ENCODE results near the gene CMTM1. TPM values are rescaled to one million over a fixed set of nuclear protein-coding genes. Genes with fewer than 3 reads are reported as not detected.

The CMTM1 gene
- polyA plus RNA-seq, 1 donor (not counting 4 experiments of a cell fraction or from before 2014, with no cell fraction given): 0.24 TPM

GRCh38 chr16:66618588-66619375 lies 52.5 kb downstream of the CMTM1 start:
- FAIRE-seq (peak; percentile 99), DNase-seq (ENCODE audit: low read depth, low spot score) (peak; percentile 88)
- peak overlapping the region; percentile 28 for H3K4me2 ChIP-seq (ENCODE audit: control insufficient read depth, extremely low read depth, insufficient read depth, low read depth, low read length)
- H3K27me3 ChIP-seq (ENCODE audit: control insufficient read depth, extremely low read depth, insufficient read depth, low read length): no peaks in the 10 kb centered on the region
- H3K4me3 ChIP-seq (ENCODE audit: control insufficient read depth in 2 of 3, extremely low read depth in 1 of 3, insufficient read depth in 2 of 3, low read depth in 1 of 3, low read length in 3 of 3): no peak overlapping the region
- TF ChIP-seq EZH2 (IDR thresholded peaks at IDR 0.05; ENCODE audit: low read length) (no peak), CTCF (optimal IDR thresholded peaks at IDR 0.05 in 1 of 3, IDR thresholded peaks at IDR 0.05 in 1 of 3, conservative IDR thresholded peaks at IDR 0.05 in 1 of 3; ENCODE audit: extremely low read depth in 1 of 3, insufficient read depth in 2 of 3, low read length in 3 of 3) (no peak)
- H2AFZ ChIP-seq (ENCODE audit: control insufficient read depth, low read length): no peak overlapping the region
- peak overlapping the region; percentile 35 for H3K9ac ChIP-seq (ENCODE audit: control insufficient read depth, extremely low read depth, insufficient read depth, low read length)
- peaks cover 24% of the 10 kb centered on the region for H3K4me1 ChIP-seq (ENCODE audit: control insufficient read depth, extremely low read depth, insufficient read depth, low read length)
- peak overlapping the region; percentile 56 for H3K27ac ChIP-seq (ENCODE audit: control insufficient read depth, insufficient read depth, low read length)
- no peaks in the 10 kb centered on the region for H3K9me1 ChIP-seq (ENCODE audit: control insufficient read depth, extremely low read depth, insufficient read depth, low read length)
- peaks cover 3 to 18% of the 10 kb centered on the region in 2 experiments for H3K36me3 ChIP-seq (ENCODE audit: control insufficient read depth in 2 of 2, extremely low read depth in 1 of 2, insufficient read depth in 2 of 2, low read length in 2 of 2)
- no peaks in the 10 kb centered on the region for H4K20me1 ChIP-seq (ENCODE audit: control insufficient read depth, extremely low read depth, insufficient read depth, low read length)
- H3K79me2 ChIP-seq (ENCODE audit: control insufficient read depth, insufficient read depth, low read length): no peaks in the 10 kb centered on the region
- dilution Hi-C loops (cut with MboI; ENCODE audit: extremely low pct_ligation_motif_present, low sequenced_read_pairs): no loop called here
- no peaks in the 10 kb centered on the region for H3K9me3 ChIP-seq (ENCODE audit: control insufficient read depth, low read depth, low read length)

GRCh38 chr16:66619534-66620428 lies 53.5 kb downstream of the CMTM1 start:
- peaks cover 24% of the 10 kb centered on the region for H3K4me1 ChIP-seq (ENCODE audit: control insufficient read depth, extremely low read depth, insufficient read depth, low read length)
- H3K4me3 ChIP-seq (ENCODE audit: control insufficient read depth in 2 of 3, extremely low read depth in 1 of 3, insufficient read depth in 2 of 3, low read depth in 1 of 3, low read length in 3 of 3): no peak overlapping the region
- DNase-seq (ENCODE audit: low read depth, low spot score) (no peak), FAIRE-seq (no peak)
- no peak overlapping the region for H3K4me2 ChIP-seq (ENCODE audit: control insufficient read depth, extremely low read depth, insufficient read depth, low read depth, low read length)
- TF ChIP-seq EZH2 (IDR thresholded peaks at IDR 0.05; ENCODE audit: low read length) (no peak), CTCF (optimal IDR thresholded peaks at IDR 0.05 in 1 of 3, IDR thresholded peaks at IDR 0.05 in 1 of 3, conservative IDR thresholded peaks at IDR 0.05 in 1 of 3; ENCODE audit: extremely low read depth in 1 of 3, insufficient read depth in 2 of 3, low read length in 3 of 3) (no peak)
- no peaks in the 10 kb centered on the region for H3K27me3 ChIP-seq (ENCODE audit: control insufficient read depth, extremely low read depth, insufficient read depth, low read length)
- H3K9ac ChIP-seq (ENCODE audit: control insufficient read depth, extremely low read depth, insufficient read depth, low read length): no peak overlapping the region
- H3K9me3 ChIP-seq (ENCODE audit: control insufficient read depth, low read depth, low read length): no peaks in the 10 kb centered on the region
- H4K20me1 ChIP-seq (ENCODE audit: control insufficient read depth, extremely low read depth, insufficient read depth, low read length): no peaks in the 10 kb centered on the region
- dilution Hi-C loops (cut with MboI; ENCODE audit: extremely low pct_ligation_motif_present, low sequenced_read_pairs): no loop called here
- H2AFZ ChIP-seq (ENCODE audit: control insufficient read depth, low read length): no peak overlapping the region
- no peak overlapping the region for H3K27ac ChIP-seq (ENCODE audit: control insufficient read depth, insufficient read depth, low read length)
- H3K9me1 ChIP-seq (ENCODE audit: control insufficient read depth, extremely low read depth, insufficient read depth, low read length): no peaks in the 10 kb centered on the region
- peaks cover 3 to 13% of the 10 kb centered on the region in 2 experiments for H3K36me3 ChIP-seq (ENCODE audit: control insufficient read depth in 2 of 2, extremely low read depth in 1 of 2, insufficient read depth in 2 of 2, low read length in 2 of 2)
- H3K79me2 ChIP-seq (ENCODE audit: control insufficient read depth, insufficient read depth, low read length): no peaks in the 10 kb centered on the region
